Glutamatergic neuron (in vitro differentiated cells): ENCODE results near the gene TIE1. TPM values are rescaled to one million over a fixed set of nuclear protein-coding genes. Genes with fewer than 3 reads are reported as not detected.

Source experiments
- DNase-seq: peaks from one replicate; pipeline ENCODE4 v3.0.0; 2022
- H3K27ac Mint-ChIP-seq: one replicate; pipeline ENCODE4 v1.8.0; 2020; ENCODE audit warnings: mild to moderate bottlenecking, mixed read lengths, inconsistent platforms; ENCODE audit not compliant: unreplicated experiment
- H3K27me3 Mint-ChIP-seq: one replicate; pipeline ENCODE4 v1.8.0; 2020; ENCODE audit warnings: mild to moderate bottlenecking, moderate library complexity, mixed read lengths, inconsistent platforms; ENCODE audit not compliant: unreplicated experiment
- H3K36me3 Mint-ChIP-seq: one replicate; pipeline ENCODE4 v1.8.0; 2020; ENCODE audit warnings: mild to moderate bottlenecking, mixed read lengths, inconsistent platforms; ENCODE audit not compliant: unreplicated experiment
- H3K4me1 Mint-ChIP-seq: one replicate; pipeline ENCODE4 v1.8.0; 2020; ENCODE audit warnings: mild to moderate bottlenecking, low read depth, mixed read lengths, inconsistent platforms; ENCODE audit not compliant: unreplicated experiment
- H3K4me3 Mint-ChIP-seq: one replicate; pipeline ENCODE4 v1.8.0; 2020; ENCODE audit warnings: mild to moderate bottlenecking, mixed read lengths, inconsistent platforms; ENCODE audit not compliant: unreplicated experiment
- H3K9me3 Mint-ChIP-seq: one replicate; pipeline ENCODE4 v1.8.0; 2020; ENCODE audit warnings: mild to moderate bottlenecking, moderate library complexity, mixed read lengths, inconsistent platforms; ENCODE audit not compliant: unreplicated experiment
- CTCF ChIP-seq: fragments of 200-600 bp; sonication (generic); IDR thresholded peaks from one replicate; pipeline ENCODE4 v1.5.0; 2021; ENCODE audit not compliant: partially characterized antibody, unreplicated experiment
- total RNA-seq: library from RNA; stranded (reverse); fragmentation: NEBNext Ultra II Directional; extraction: Animal tissue kit (Norgen Biotek cat#: 25700); gene quantifications from one replicate; pipeline ENCODE4 v1.2.1, GENCODE V29; 2021; ENCODE audit not compliant: unreplicated experiment

Gene TIE1
- total RNA-seq, 1 donor from 2014 or later, result 11.3 TPM

GRCh38 chr1:43340559-43340958, 39.8 kb downstream of the TIE1 start:
- no peak for TF ChIP-seq CTCF
- Mint-ChIP-seq H3K4me1 (peaks cover 2% of the 10 kb centered on the region), H3K36me3 (no peaks in the 10 kb centered on the region), H3K27me3 (no peaks in the 10 kb centered on the region), H3K9me3 (peaks cover 2% of the 10 kb centered on the region), H3K4me3 (no peak overlapping the region), H3K27ac (no peak overlapping the region)
- DNase-seq, result no peak

- TF ChIP-seq CTCF, result no peak
- Mint-ChIP-seq H3K4me1 (peaks cover 12% of the 10 kb centered on the region), H3K36me3 (no peaks in the 10 kb centered on the region), H3K9me3 (peaks cover 5% of the 10 kb centered on the region), H3K4me3 (no peak overlapping the region), H3K27ac (no peak overlapping the region), H3K27me3 (peaks cover 2% of the 10 kb centered on the region)
- no peak for DNase-seq
These were observed 43.6 kb downstream of the TIE1 start for GRCh38 chr1:43344267-43344850.

DNA sequence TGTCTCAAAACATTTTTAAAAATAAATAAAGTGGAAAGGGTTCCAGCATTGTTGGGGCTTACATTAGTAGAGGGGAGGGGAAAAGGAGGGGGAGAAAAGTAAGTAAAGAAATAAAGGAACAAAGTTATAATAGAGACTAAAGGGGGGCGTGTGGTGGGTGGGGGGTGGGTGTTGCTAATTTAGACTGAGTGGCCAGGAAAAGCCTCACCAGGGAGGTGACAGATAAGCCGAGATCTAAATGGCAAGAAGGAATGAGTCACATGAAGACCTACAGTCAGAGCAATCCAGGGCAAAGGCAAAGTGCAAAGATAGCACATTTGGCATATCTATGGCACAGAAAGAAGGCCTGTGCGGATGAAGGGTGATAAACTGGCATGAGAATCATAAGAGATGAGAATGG, 44.3 kb downstream of the TIE1 start:
- Mint-ChIP-seq H3K27me3 (peaks cover 3% of the 10 kb centered on the region), H3K9me3 (peaks cover 7% of the 10 kb centered on the region), H3K4me3 (no peak overlapping the region), H3K36me3 (no peaks in the 10 kb centered on the region), H3K27ac (no peak overlapping the region), H3K4me1 (peaks cover 19% of the 10 kb centered on the region)
- TF ChIP-seq CTCF, result no peak
- DNase-seq, result no peak

- Mint-ChIP-seq H3K27ac (no peak overlapping the region), H3K9me3 (peaks cover 7% of the 10 kb centered on the region), H3K4me3 (no peak overlapping the region), H3K27me3 (peaks cover 3% of the 10 kb centered on the region), H3K4me1 (peaks cover 19% of the 10 kb centered on the region), H3K36me3 (no peaks in the 10 kb centered on the region)
- DNase-seq, result no peak
- no peak for TF ChIP-seq CTCF
These were observed 45.9 kb downstream of the TIE1 start for GRCh38 chr1:43346636-43347035.

- Mint-ChIP-seq H3K4me3 (peak overlapping the region; percentile 70), H3K9me3 (peaks cover 7% of the 10 kb centered on the region), H3K27me3 (peaks cover 3% of the 10 kb centered on the region), H3K36me3 (no peaks in the 10 kb centered on the region), H3K27ac (peak overlapping the region; percentile 44), H3K4me1 (peaks cover 19% of the 10 kb centered on the region)
- no peak for DNase-seq
- TF ChIP-seq CTCF, result no peak
These were observed 47.6 kb downstream of the TIE1 start for GRCh38 chr1:43348343-43348808.
